Daoy (cell line): ENCODE results near the gene GFRA1. TPM values are rescaled to one million over a fixed set of nuclear protein-coding genes. Genes with fewer than 3 reads are reported as not detected.

Experiments used
- DNase-seq: peaks from one replicate; pipeline ENCODE4 v3.0.0-alpha.2; 2015; ENCODE audit warnings: low read depth
- total RNA-seq: library from RNA; depleted of rRNA; stranded (reverse); fragments of >200 nt; shearing (Covaris generic); gene quantifications from 2 replicates; pipeline ENCODE4 v1.2.3, GENCODE V29; 2014; rRNA removed

GFRA1 gene
- total RNA-seq: 0.80 and 1.1 TPM in 2 replicates

DNA sequence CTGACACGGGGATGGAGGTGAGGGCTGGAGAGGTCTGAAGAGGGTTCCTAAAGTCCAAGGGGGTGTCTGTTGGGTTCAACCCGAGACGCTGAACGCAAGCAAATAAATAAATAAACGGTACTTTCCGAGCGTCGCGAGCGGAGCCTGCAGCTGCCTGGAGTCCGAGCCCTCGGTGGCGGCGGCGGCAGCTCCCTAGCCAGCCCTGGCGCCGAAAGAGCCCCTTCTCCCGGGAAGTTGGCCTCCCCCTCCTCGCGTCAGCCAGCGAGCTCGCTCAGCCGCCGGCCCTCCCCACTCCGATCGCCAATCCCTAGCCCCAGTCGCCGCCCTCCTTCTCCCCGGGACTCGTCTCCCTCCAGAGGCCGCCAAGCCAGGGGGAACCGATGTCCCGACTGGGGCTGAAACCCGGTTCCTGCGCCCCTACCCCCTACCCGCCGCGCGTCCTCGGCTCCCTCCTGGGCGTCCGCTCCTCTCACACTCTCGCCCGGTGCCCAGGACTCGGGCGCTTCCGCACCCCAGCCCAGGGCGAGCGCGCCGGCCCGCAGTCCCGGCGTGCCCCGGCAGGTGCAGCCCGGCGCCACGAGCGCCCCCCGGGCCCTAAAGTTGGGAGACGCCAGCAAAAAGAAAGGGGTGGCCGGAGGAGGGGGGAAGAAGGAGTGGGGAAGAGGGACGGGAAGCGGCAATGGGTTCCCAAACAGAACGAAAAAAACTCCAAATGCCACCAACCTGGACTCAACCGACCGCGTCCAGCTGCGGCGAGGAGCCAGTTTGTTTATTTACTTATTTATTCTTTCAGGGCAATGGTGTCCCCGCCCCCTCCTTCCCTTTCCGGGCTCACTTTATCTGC, at the start of gene GFRA1:
GFRA1 (minus strand) TSS at position 767 of the 844 bp plus-strand sequence. CDS start 1,177 bp downstream, outside the sequence.
- peak; percentile 33 for DNase-seq

DNA sequence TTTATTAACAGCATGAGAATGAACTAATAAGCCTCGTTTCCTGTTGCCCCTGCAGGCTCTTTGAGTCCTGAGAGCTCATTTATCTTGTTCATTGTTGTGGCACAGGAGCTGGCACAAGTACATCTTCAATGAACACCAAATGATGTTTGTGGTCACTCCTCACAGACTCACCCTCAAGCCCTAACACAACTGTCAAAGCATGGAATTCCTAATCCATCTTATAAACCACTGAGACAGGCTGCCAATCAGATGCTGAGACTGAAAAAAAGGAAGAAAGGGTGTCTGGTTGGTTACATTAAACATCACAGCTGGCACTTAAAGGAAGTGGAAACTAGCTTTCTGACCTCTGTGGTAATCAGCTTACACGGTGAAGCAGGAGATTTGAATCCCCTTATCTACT, 43.5 kb upstream of the GFRA1 start:
- DNase-seq: peak; percentile 41

DNA sequence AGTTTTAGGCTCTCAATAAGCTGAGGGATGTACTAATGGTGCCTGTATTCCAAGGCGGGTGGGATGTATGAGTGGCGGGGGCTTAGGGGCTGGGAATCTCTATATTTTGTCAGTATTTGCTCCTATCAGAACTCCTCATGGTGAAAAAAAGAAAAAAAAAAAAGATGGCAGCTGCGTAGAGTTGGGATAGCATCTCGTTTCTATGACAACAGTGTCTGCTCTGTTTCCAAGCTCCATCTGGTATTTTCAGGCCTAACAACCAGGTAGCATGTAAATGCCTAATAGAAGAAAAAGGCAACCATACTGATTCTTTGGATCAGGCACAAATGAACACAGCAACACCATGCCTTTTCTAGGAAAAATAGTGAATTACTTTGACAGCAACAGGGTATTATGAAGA, 39.5 kb upstream of the GFRA1 start:
- DNase-seq: no peak

GRCh38 chr10:116311706-116312490, 38.9 kb upstream of the GFRA1 start:
- peak; percentile 2 for DNase-seq

DNA sequence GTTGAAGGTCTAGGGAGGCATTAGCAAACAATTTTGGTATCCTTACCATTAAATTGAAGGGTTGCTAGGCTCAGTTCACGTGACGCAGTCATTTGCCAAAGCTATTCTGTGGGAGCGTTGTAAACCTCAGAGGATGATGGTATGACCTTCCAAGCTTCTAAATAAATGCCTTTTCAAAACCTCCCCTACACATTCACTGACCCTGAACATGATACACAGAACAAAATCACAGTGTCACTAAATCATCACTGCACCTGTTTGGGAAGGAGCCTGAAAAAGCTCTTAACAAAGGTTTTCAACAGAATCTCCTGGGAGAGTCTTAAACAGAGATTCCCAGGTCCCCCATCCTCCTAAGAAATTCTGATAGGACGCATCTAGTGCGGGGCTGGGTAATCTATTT, 38.0 kb upstream of the GFRA1 start:
- DNase-seq: no peak

DNA sequence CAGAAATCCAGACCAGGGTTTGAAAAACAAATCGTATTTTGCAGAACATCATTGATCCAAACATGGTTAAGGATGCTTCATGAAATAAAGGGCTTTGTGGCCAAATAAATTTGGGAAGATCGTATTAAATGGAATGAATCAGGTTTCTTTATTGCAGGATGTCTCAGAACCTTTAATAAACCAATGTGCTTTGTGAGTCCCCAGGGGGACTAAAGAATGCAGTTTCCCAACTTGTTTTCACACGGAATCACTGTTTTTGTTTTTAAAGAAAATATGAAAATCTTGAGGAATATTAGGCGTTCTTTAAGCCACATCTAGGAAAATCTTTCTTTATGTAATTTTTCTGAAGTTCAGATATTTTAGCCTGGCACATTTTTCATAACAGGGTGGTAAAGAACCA, 34.4 kb upstream of the GFRA1 start:
- no peak for DNase-seq

DNA sequence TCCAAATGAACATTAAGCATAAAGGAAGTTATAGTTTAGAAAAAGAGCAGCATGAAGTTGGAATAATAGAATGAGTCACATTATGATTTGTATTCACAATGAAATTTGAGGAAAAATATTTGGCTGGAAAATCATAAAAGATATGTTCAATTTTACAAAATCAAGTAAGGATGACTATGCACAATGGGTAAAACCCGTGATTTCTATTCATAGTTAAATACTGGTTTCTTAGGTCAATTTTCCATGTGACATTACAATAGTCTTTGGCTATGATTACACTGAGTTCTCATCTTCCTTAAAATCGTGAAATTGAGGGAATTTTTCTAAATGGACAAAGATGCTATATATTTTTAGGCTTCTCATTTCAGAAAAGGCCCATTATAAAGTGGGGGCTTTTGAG, 33.8 kb upstream of the GFRA1 start:
- DNase-seq: no peak

DNA sequence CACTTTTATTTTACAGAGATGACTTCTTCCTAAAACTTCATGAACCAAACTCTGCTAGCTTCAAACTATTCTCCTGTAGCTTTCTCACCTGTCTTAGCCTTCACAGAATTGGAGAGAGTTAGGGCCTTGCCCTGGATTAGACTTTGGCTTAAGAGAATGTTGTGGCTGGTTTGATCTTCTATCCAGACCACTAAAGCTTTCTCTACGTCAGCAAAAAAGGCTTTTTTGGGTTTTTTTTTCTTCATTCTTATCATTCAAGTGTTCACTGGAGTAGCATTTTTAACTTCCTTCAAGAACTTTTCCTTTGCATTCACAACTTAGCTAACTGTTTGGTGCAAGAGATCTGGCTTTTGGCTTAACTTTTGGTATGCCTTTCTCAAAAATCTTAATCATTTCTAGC, 31.9 kb upstream of the GFRA1 start:
- no peak for DNase-seq

- DNase-seq: no peak
Measured at GRCh38 chr10:116300542-116300941, 27.5 kb upstream of the GFRA1 start.

- DNase-seq: no peak
Measured at GRCh38 chr10:116298586-116298985, 25.6 kb upstream of the GFRA1 start.

DNA sequence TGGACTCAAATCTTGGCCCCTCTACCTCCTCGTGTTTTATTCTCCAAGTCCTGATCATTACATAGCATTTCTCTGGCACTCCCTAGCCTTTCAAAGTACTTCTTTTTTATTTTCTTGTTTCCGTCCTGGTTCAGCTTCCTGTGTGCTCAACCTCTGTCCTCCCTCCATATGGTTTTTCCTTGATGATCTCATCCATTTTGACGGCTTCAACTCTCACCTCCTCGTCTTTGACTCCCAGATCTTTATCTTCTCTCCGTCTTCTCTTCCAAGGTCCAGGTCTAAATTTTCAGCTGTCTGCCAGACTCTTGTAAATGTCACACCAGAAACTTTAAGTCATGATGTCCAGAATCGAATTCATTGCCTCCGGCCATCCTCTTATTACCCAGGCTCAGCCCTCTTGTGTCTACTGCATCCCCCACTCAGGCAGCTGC, 23.3 kb upstream of the GFRA1 start:
- DNase-seq: peak; percentile 9

- DNase-seq: no peak
Measured at GRCh38 chr10:116292493-116292892, 19.5 kb upstream of the GFRA1 start.

GRCh38 chr10:116289652-116290051, 16.6 kb upstream of the GFRA1 start:
- DNase-seq: no peak

DNA sequence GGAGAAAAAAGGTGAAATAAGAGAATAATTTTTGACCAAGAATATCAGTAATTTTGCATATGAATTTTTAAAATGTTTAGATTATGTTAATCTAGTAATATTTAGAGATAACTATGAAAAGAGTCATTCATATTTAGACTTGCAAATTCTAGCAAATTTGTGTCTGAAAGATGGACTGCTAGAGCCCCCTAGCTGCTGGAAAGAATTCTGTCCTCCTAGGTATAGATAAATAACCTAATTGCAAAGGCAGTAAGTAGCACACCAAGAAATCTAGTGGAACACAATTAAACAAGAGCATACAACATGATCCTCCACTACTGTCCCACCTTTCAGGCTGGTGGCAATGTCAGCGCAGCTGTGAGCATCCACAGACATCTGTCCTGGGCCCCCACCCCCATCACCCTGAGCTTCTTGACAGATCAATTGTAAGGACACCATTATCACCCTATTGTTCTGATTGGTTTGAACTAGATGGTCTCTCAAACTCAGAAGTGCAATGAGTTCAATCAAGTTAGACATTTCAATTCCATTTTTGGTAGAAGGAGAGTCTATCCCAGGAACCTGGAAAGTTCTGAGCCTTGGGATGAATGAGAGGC, 15.0 kb upstream of the GFRA1 start:
- DNase-seq: peak; percentile 15

DNA sequence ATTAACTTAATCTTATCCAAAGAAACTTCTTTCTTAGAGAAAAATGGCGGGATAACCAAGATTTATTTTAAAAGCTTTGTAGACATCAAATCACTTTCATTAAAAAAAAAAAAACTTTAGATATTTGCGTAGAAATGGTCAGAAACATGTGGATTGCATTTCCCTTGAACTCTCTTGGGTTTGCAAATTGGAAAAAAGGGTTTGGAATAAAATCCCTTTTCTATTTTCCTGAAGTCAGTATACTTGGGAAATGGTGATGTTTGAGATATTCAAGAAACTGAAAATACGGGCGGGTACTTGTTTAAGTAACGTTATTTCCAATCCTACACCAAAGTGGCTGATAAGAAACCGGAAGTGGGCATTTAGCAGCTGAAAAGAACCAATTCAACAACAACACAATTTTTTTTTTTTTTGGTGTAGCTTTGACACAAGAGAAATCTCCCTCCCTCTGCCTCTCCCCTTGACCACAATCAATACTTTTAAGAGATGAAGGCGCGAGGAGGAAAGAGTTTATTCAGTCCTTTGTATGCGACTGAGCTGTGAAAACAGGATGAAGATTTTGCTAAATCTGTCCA, 13.7 kb upstream of the GFRA1 start:
- no peak for DNase-seq

DNA sequence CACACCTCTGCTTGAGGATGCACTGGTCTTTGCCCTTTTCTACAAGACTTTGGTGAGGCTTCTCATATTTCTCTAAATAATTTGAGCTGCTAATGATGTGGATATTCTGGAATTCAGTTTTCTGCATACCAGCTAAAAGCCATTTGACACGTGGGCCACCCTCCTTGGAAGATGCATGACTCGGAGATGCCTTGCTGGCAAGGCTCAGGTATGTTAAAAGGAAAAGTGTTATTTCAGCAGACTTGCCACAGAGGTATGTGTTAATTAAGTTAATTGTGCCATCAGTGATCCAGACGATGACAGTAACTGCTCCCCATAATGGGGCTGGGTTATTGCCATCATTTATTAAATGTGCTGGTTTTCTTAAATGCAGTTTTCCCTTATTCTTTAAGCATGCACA, 8.8 kb upstream of the GFRA1 start:
- DNase-seq: no peak

DNA sequence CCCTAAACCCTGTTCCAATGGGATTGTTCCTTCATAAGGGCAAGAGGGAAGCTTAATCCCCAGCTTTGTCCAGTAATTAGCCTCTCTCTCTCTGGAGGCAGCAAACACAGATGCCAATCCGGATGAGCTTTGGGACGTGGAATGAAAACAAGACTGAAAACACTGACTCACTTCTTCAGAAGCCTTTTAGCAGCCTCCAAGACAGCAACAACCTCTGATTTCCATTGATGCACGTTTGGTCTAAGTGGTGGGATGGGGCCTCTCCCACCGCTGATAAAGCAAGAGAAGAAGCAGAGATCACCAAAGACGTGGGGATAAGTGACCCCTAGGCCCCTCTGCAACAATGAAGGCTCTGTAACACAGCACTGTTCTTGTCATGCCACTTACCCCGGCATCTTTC, 5.8 kb upstream of the GFRA1 start:
- peak; percentile 19 for DNase-seq

- no peak for DNase-seq
Measured at GRCh38 chr10:116276981-116277380, 4.0 kb upstream of the GFRA1 start.

- DNase-seq: peak; percentile 40
Measured at GRCh38 chr10:116274064-116274904, 1.3 kb upstream of the GFRA1 start.

DNA sequence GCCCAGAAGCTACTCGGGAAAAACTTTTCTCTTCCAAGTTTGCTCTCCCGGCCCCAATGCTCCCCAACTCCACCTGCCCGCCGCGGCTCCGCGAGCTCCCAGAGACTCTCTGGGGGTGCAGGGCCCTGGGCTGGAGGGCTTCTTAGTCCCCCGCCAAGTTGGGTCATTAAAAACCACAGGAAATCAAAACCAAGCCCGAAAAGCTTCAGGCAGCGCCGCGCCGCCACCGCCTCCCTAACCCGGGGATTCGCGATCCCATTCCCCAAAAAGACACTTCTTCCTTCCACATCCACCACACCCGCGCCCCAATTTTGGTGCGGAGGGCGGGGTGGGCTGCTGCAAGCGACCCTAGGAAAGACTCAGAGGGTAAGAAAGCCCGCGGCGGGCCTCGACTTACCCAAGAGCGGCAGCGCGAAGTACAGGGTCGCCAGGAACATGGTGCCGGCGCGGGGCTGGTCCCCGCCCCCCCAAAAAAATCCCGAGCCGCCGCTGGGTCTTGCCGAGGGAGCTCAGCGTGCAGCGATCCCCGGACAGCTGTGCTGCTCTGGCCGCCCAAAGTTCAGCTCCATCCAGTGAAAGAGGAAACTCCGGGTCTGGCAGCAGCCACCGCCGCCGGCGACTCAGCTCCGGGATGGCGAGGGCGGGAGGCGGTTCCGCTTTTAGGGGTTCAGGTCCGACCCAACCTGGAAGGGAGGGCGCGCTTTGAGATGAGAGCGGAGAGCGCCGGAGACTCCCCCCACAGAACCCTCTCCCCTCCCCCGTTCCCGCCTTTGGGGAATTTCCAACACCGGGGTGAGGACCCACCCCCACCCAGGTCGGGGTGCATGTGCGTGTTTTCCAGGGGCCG, 1.2 kb downstream of the GFRA1 start:
- DNase-seq: peak; percentile 21
